Peyer's patch (tissue), 4 donors: ENCODE results near the gene YWHAE.

Experiments
- CTCF ChIP-seq, 6 experiments: fragments of 450-650 bp in 4 of 6; fragments of 200-600 bp in 2 of 6; sonication (generic) in 1 of 6; IDR thresholded peaks; one replicate each; pipeline ENCODE4 v1.5.1; 2017 to 2019; ENCODE audit warnings: antibody characterized with exemption in 6 of 6, mild to moderate bottlenecking in 3 of 6, moderate library complexity in 1 of 6
- POLR2A ChIP-seq, 2 donors: fragments of 450-650 bp; IDR thresholded peaks; one replicate each; pipeline ENCODE4 v1.5.1; 2017; ENCODE audit warnings: antibody characterized with exemption in 2 of 2, mild to moderate bottlenecking in 2 of 2, moderate library complexity in 2 of 2

GRCh38 chr17:1362065-1362848, 37.8 kb downstream of the YWHAE start:
- TF ChIP-seq CTCF (IDR thresholded peaks at IDR 0.05), result no peak
- no peak for TF ChIP-seq POLR2A (IDR thresholded peaks at IDR 0.05)
